Progenitor cell of endocrine pancreas (in vitro differentiated cells): ENCODE data around the gene DPPA3. TPM values are rescaled to one million over a fixed set of nuclear protein-coding genes. Genes with fewer than 3 reads are reported as not detected.

Experiments
- DNase-seq: peaks from one replicate; pipeline ENCODE4 v3.0.0; 2021; ENCODE audit warnings: low spot score; ENCODE audit not compliant: unreplicated experiment
- H3K27ac Mint-ChIP-seq: 2 replicates; pipeline ENCODE4 v1.8.0; 2021; ENCODE audit warnings: mild to moderate bottlenecking, moderate library complexity, mixed read lengths
- H3K27me3 Mint-ChIP-seq: 2 replicates; pipeline ENCODE4 v1.8.0; 2021; ENCODE audit warnings: mixed read lengths
- H3K36me3 Mint-ChIP-seq: 2 replicates; pipeline ENCODE4 v1.8.0; 2022; ENCODE audit warnings: mixed read lengths; ENCODE audit not compliant: insufficient read depth
- H3K4me1 Mint-ChIP-seq: 2 replicates; pipeline ENCODE4 v1.8.0; 2021; ENCODE audit warnings: low read depth, mixed read lengths
- H3K4me3 Mint-ChIP-seq: 2 replicates; pipeline ENCODE4 v1.8.0; 2021; ENCODE audit warnings: low read depth, mild to moderate bottlenecking, moderate library complexity, mixed read lengths
- H3K9me3 Mint-ChIP-seq: 2 replicates; pipeline ENCODE4 v1.8.0; 2021; ENCODE audit warnings: low read depth, mixed read lengths
- total RNA-seq: library from RNA; stranded (reverse); gene quantifications from 2 replicates; pipeline ENCODE4 v1.2.1, GENCODE V29; 2021
- TF ChIP-seq, protein P1 (sequence below): fragments of 200-600 bp; sonication (generic); IDR thresholded peaks from one replicate; pipeline ENCODE4 v1.5.0; 2021; ENCODE audit warnings: antibody characterized with exemption, mild to moderate bottlenecking; ENCODE audit not compliant: unreplicated experiment

Gene DPPA3
- total RNA-seq, 1 donor from 2014 or later, result not detected

- no peak overlapping the region for H3K4me3 Mint-ChIP-seq
- no peak for DNase-seq
- no peaks in the 10 kb centered on the region for H3K9me3 Mint-ChIP-seq
- H3K27me3 Mint-ChIP-seq, result peaks cover 39% of the 10 kb centered on the region
- peaks cover 7% of the 10 kb centered on the region for H3K4me1 Mint-ChIP-seq
- no peaks in the 10 kb centered on the region for H3K36me3 Mint-ChIP-seq
- TF ChIP-seq, protein P1, sequence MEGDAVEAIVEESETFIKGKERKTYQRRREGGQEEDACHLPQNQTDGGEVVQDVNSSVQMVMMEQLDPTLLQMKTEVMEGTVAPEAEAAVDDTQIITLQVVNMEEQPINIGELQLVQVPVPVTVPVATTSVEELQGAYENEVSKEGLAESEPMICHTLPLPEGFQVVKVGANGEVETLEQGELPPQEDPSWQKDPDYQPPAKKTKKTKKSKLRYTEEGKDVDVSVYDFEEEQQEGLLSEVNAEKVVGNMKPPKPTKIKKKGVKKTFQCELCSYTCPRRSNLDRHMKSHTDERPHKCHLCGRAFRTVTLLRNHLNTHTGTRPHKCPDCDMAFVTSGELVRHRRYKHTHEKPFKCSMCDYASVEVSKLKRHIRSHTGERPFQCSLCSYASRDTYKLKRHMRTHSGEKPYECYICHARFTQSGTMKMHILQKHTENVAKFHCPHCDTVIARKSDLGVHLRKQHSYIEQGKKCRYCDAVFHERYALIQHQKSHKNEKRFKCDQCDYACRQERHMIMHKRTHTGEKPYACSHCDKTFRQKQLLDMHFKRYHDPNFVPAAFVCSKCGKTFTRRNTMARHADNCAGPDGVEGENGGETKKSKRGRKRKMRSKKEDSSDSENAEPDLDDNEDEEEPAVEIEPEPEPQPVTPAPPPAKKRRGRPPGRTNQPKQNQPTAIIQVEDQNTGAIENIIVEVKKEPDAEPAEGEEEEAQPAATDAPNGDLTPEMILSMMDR, result no peak
- H3K27ac Mint-ChIP-seq, result no peak overlapping the region
Observed at GRCh38 chr12:7694556-7695236, 16.5 kb upstream of the DPPA3 start.

GRCh38 chr12:7695237-7695560 lies 16.0 kb upstream of the DPPA3 start:
- H3K4me3 Mint-ChIP-seq, result no peak overlapping the region
- no peak for DNase-seq
- no peaks in the 10 kb centered on the region for H3K36me3 Mint-ChIP-seq
- H3K4me1 Mint-ChIP-seq, result peaks cover 7% of the 10 kb centered on the region
- H3K27ac Mint-ChIP-seq, result no peak overlapping the region
- peaks cover 39% of the 10 kb centered on the region for H3K27me3 Mint-ChIP-seq
- H3K9me3 Mint-ChIP-seq, result no peaks in the 10 kb centered on the region
- TF ChIP-seq, protein P1, result no peak

GRCh38 chr12:7695566-7696197 lies 15.6 kb upstream of the DPPA3 start, which contains the start of gene GDF3:
GDF3 (minus strand) TSS chr12:7695775; CDS start chr12:7695728, 47 bp downstream.
- H3K27me3 Mint-ChIP-seq, result peaks cover 39% of the 10 kb centered on the region
- H3K9me3 Mint-ChIP-seq, result no peaks in the 10 kb centered on the region
- H3K4me3 Mint-ChIP-seq, result no peak within 1 kb of the TSS
- DNase-seq, result no peak
- H3K4me1 Mint-ChIP-seq, result peaks cover 7% of the 10 kb centered on the region
- no peak within 1 kb of the TSS for H3K27ac Mint-ChIP-seq
- no peaks in the 10 kb centered on the region for H3K36me3 Mint-ChIP-seq
- TF ChIP-seq, protein P1, result no peak

- peaks cover 8% of the 10 kb centered on the region for H3K27me3 Mint-ChIP-seq
- peaks cover 3% of the 10 kb centered on the region for H3K9me3 Mint-ChIP-seq
- H3K36me3 Mint-ChIP-seq, result no peaks in the 10 kb centered on the region
- no peak overlapping the region for H3K27ac Mint-ChIP-seq
- no peak for DNase-seq
- no peak overlapping the region for H3K4me3 Mint-ChIP-seq
- TF ChIP-seq, protein P1, result no peak
- H3K4me1 Mint-ChIP-seq, result no peaks in the 10 kb centered on the region
Observed at GRCh38 chr12:7705846-7706245, 5.4 kb upstream of the DPPA3 start.

DNA sequence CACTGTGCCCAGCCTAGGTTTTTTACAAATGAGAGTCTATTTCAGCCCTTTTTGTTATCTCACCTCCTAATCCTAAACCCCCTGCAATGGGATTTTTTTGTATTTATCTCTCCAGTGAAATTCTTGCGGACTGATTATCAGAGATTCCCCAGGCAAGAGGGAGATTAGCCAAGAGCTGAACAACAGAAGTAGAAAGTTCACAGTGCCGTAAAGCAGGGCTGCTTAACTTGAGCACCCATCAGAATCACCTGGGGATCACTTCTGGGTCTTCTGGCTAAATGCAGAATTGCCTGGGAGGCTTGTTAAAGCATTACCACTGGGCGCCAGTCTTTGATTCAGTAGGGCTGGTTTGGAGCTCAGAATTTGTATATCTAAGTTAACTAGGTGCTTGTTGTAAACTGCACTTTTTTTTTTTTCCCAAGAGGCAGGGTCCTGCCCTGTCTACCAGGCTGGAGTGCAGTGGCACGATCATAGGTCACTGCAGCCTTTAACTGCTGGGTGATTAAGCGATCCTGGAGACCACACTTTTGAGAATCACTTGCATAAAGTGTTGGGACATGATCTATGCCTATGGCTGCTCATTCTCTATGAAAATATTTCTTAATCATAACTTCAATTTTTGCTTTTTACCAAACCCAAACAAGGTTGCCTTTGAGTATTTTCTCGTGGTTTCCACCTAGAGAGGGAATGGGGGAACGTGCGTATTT lies 1.1 kb upstream of the DPPA3 start:
- H3K4me1 Mint-ChIP-seq, result peaks cover 2% of the 10 kb centered on the region
- TF ChIP-seq, protein P1, result no peak
- no peak overlapping the region for H3K27ac Mint-ChIP-seq
- H3K36me3 Mint-ChIP-seq, result no peaks in the 10 kb centered on the region
- H3K27me3 Mint-ChIP-seq, result peaks cover 13% of the 10 kb centered on the region
- no peak overlapping the region for H3K4me3 Mint-ChIP-seq
- no peak for DNase-seq
- H3K9me3 Mint-ChIP-seq, result peaks cover 11% of the 10 kb centered on the region
